LNCAP (cell line): ENCODE results near the gene IL18R1.

ENCODE experiments used
- TF ChIP-seq, protein P1 (sequence below): fragments of 450-650 bp; IDR thresholded peaks from 2 replicates; pipeline ENCODE4 v1.5.1; 2017; ENCODE audit warnings: mild to moderate bottlenecking

The IL18R1 gene

GRCh38 chr2:102438111-102438510 is 82.5 kb downstream of the IL18R1 start:
- TF ChIP-seq, protein P1, sequence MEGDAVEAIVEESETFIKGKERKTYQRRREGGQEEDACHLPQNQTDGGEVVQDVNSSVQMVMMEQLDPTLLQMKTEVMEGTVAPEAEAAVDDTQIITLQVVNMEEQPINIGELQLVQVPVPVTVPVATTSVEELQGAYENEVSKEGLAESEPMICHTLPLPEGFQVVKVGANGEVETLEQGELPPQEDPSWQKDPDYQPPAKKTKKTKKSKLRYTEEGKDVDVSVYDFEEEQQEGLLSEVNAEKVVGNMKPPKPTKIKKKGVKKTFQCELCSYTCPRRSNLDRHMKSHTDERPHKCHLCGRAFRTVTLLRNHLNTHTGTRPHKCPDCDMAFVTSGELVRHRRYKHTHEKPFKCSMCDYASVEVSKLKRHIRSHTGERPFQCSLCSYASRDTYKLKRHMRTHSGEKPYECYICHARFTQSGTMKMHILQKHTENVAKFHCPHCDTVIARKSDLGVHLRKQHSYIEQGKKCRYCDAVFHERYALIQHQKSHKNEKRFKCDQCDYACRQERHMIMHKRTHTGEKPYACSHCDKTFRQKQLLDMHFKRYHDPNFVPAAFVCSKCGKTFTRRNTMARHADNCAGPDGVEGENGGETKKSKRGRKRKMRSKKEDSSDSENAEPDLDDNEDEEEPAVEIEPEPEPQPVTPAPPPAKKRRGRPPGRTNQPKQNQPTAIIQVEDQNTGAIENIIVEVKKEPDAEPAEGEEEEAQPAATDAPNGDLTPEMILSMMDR = no peak

DNA sequence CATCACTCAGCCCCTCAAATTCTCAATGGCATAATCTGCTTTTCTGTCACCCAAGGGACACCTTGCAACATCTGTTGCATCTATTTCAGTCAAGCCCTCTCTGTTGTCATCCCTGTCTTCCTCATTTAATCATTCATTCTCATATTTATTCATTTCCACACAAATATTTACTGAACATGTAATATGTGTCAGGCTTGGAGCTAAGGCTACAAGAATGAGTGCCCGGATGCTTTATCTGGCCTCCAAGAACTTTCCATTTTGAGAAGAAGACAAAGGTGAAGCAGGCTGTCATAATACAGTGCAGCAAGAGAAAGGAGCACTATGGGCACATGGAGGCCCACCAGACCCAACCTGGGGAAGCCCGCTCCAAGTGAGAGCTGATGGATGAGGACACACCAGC is 83.0 kb downstream of the IL18R1 start:
- TF ChIP-seq, protein P1 = no peak

DNA sequence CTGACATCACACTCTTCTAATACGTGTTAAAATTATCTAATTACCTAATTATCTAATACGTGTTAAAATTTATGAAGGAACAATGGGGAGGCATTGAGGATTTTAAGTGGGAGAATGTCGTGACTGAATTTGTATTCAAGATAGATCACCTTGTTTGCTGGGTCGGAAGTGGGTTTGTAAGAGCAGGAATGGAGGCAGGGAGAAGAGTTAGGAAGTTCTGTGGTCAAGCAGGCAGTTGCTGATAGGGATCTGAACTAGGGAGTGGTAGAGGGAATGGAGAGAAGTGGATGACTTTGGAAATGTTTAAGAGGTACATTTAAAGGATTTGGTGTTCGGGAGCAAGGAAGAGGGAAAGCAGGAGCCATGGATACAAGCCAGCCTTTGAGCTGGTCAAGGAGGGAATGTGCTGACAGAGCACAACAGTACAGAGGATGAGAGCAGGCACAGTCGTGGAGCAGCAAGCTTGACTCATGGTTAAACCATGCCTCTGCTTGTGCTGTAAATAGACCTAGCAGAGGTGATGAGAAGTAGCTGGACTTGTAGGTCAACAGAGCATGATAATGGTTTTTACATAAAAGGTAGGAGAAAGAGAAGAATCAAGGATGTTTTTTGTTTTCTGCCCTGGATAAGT is 83.6 kb downstream of the IL18R1 start:
- TF ChIP-seq, protein P1 = no peak

DNA sequence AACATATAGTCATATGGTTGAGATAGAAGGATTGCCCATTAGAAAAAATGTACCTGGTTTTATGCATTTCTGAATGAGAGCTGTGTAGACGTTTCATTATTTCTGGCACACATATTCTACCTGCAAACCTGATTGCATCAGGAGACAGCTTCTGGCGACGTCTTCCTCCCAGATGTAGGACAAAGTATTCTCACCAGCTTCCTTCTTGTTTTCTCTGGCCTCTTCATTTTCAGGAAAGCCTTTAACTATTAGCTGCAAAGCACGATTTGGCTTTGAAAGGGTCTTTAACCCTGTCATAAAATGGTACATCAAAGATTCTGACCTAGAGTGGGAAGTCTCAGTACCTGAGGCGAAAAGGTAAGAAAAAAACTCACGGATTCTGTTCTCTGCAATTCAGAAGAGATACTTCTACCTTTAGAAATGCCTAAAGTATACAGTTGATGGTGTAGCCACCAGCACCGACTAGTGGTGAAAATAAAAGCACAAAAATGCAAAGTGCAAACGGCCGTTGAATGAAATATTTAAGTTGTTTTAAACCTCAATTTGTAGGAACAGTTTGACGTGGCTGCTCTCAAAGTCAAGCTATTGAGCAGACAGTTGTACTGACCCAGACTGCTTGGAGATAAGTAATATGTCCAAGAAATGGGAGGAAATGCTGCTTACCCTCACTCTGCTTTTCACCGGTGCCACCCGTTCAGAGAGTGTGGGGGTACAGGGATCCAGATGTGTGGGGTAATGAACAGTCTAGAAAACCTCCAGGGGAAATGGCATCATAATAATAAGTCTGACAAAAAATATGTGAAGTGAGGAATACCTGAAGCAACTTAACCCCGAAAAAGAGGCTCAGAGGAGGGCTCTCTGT is 87.6 kb downstream of the IL18R1 start:
- TF ChIP-seq, protein P1 = peak; percentile 74

- TF ChIP-seq, protein P1 = no peak
Measured at GRCh38 chr2:102444233-102444632, 88.6 kb downstream of the IL18R1 start.

GRCh38 chr2:102446936-102447335 is 91.3 kb downstream of the IL18R1 start:
- TF ChIP-seq, protein P1 = no peak
